ENCODE data around the gene PURB. TPM values are rescaled to one million over a fixed set of nuclear protein-coding genes. Genes with fewer than 3 reads are reported as not detected.
"Not testable (repeated sequence)": the region's sequence is repeated elsewhere in the genome, so short reads cannot be mapped to it uniquely, and the experiment has no call there.

Gene PURB
- total RNA-seq, 1 donor from 2014 or later, result 35.6 TPM

DNA sequence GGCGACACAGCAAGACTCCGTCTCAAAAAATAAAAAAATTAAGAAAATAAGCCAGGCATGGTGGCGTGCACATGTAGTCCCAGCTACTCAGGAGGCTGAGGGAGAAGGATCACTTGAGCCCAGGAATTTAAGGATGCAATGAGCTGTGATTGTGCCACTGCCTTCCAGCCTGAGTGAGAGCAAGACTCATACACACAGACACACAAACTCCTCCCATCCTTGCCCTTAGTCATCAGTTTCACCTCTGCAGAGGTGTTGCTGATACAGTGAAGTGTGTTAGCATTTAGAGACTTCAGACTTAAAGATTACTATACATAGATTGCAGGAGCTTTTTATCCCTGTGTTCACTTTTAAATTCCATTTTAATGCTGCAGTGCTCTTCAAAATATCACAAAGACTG, 31.9 kb downstream of the PURB start:
- DNase-seq (ENCODE audit: low read depth), result peak; percentile 38

DNA sequence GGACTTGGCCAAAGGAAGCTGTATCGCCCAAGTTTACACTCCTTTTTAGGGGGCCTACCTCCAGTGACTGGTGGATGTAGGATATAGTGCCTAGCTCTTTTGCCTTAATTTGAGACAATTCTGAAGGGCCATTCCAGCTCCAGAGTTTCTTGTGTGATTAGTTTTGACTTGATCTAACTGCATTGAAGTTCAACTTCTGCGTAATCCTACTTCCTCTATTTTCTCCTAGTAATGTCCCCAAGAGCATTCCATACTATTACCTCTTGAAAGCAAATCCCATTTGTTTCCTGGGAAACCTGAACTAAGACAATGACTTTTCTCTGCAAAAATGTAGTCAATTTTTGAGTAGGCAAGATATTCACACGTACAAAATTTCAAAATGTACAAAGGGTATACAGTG, 32.7 kb downstream of the PURB start:
- DNase-seq (ENCODE audit: low read depth), result no peak

DNA sequence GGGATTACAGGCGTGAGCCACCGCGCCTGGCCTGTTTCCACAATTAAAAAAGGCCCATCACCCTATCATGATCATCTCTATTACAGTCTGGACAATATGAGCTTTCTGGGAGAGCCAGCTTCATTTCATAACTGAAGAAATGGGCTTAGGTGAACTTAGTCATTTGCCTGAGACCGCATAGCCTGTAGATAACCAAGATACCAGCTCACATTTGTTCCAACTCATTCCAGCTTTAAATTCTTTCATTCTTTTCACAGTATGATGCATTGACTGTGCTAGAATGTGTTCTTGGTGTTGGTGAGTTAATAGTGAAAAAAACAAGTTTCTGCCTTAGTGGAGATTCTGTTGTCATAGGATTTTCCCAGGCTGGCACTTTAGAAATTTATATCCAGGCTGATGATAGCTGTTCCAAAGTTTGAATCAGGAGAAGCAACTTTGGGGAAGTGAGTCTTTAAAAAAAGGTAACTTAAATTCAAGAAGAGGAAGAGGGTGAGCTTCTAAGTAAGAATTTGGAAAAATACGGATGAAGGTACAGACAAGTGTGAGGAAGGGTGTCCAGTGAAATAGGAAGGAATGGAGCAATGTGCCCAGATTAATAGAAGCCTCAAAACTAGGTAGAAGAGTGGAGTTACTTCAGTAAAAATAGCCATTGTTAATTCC, 35.3 kb downstream of the PURB start:
- no peak for DNase-seq (ENCODE audit: low read depth)

DNA sequence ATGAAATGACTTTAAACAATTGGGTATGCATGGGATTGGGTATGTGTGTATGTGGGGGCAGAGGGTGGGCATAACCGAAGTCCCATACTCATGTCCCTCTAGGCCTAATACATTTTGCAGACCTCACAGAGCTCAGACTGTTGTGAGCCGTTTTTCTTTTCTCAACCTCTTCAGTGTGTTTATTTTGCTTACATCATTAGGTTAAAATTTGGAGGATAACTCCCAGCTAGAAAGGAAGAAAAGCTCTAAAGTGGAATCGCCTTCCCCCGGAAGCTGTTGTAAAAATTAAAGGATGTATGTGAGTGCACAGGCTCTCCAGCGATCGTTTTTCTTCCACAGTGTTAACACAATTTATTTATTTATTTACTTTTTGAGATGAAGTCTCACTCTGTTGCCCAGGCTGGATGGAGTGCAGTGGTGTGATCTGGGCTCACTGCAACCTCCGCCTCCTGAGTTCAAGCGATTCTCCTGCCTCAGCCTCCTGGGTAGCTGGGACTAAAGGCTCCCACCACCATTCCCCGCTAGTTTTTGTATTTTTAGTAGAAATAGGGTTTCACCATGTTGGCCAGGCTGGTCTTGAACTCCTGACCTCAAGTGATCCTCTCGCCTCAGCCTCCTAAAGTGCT, 36.0 kb downstream of the PURB start:
- no peak for DNase-seq (ENCODE audit: low read depth)

DNA sequence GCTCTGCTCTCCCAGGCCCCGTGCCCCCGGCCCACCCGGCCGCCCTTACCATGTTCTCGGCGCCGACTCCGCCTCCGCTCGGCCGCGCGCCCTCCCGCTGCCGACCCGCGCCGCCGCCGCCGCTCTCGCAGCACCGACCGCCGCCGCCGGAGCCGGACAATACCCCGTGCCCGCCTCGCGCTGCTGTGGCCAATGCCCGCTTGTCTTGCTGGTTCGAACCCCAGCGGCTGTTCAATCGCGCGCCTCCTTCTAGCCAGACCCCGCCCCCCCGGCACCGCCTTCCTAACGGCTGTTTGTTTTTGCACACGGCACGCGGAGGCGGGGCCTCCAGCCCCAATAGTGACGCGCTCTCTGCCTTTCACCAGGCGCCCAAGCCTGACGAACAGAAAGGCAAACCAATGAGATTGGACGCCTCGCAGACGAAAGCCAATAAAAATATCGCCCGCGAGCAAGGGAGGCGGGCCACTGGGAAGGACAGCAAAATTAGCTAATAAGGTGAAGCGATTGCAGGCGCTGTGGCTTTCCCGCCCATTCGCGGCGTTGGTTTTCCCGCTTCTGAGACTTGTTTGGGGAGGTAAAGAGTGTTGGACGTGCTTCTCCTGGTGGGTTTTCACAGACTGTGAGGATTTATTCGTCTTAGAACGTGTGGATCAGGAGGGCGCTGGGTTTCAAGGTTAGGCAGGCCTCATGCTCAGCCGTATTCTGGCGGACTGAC, 37.3 kb downstream of the PURB start, which contains the start of gene H2AZ2:
TSS of gene H2AZ2 (minus strand) at position 168 of the 715 bp plus-strand sequence. CDS start at position 52, 116 bp downstream.
- DNase-seq (ENCODE audit: low read depth), result peak; percentile 98

DNA sequence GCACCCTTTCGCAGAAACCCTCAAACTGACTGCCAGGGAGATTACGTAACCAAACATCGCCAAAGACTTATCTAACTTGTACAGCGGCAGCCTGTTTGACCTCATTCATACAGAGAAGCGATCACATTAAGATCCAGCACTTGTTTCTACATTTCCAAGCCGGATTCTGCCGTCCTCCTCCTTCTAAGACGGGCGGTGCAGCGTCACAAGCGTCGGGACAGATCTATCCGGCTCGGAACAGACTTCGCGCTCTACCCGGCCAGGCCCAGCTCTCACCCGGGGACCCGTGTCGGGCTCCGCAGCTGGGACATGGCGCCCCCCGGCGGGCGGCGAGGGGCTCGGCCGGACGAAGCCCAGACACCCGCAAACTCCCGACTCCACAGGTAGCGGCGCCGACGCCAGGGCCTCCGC, 37.8 kb downstream of the PURB start:
- peak; percentile 68 for DNase-seq (ENCODE audit: low read depth)

DNA sequence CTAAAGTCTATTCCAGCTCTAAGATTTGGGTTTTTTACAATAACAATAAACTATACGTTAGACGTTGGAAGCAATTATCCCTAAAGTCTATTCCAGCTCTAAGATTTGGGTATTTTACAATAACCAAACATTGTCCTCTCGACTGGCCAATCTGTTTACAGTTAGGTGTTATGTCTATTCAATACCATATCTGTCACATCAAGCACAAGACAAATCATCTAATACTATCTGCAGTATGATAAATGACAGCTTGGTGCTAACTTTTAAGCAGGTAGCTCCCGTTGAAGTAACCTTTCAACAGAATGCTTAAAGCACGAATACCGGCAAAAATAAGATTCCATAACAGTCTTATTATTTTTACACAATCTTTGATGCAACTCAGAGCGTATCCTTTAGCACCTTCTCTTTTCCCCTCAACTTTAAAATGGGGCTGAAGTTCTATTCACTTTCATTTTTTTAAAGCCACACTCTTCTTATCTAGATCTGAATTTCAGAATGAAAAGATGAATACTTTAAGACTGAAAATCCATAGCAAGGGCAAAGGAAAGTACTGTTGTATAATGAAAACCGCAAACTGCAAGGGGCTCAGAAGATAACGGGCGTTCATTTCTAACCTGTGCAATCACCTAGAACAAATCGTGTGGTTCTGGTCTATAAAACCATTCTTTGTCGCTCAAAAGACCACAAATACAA, 38.4 kb downstream of the PURB start:
- no peak for DNase-seq (ENCODE audit: low read depth)

DNA sequence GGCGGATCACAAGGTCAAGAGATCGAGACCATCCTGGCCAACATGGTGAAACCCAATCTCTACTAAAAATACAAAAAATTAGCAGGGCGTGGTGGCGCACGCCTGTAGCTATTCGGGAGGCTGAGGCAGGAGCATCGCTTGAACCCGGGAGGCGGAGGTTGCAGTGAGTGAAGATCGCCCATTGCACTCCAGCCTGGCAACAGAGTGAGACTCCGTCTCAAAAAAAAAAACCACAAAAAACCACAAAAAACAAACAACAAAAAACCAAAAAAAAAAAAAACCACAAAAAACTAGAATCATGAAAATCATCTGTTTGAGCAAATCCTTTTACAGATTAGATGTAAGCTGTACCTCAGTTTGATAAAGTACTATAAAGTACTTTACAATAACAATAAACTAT, 38.9 kb downstream of the PURB start:
- DNase-seq (ENCODE audit: low read depth), result not testable (repeated sequence)

DNA sequence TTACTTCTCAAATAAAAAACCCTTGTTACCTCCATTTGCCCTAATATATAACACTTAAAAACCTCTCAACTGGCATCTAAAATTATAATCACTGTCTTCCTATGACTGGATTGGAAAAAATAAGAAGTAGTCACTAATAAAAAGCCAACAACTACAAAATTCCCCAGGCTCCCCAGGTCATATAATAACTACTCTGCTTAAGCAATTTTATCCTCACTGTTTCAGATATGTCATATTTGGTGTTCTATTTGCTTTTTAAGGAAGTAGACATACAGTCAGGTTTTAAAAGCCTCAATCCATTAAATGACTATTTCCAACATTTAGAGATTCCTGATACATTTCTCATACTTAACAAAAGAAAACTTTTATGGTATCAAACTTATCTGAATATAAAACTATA, 39.9 kb downstream of the PURB start:
- no peak for DNase-seq (ENCODE audit: low read depth)

DNA sequence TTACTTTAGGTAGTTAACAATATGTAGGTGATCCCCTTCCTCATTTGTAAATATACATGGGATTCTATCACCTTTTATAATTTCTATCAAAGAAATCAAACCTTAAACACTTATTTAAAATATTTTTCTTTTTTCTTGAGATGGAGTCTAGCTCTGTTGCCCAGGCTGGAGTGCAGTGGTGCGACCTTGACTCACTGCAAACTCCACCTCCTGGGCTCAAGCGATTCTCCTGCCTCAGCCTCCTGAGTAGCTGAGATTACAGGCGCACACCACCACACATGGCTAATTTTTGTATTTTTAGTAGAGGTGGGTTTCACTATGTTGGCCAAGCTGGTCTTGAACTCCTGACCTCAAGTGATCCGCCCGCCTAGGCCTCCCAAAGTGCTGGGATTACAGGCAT, 41.9 kb downstream of the PURB start:
- not testable (repeated sequence) for DNase-seq (ENCODE audit: low read depth)

DNA sequence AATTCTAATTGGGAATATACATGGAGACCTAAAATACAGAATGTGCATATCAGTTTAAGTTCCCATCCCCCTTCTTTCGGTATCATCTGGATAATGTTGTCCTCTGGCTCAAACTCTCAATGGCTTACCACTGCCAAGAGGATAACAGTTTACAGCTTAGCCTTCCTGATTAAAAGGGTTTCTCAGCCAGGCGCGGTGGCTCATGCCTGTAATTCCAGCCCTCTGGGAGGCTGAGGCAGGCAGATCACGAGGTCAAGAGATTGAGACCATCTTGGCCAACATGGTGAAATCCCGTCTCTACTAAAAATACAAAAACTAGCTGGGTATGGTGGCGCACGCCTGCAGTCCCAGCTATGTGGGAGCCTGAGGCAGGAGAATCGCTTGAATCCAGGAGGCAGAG, 42.7 kb downstream of the PURB start:
- not testable (repeated sequence) for DNase-seq (ENCODE audit: low read depth)

DNA sequence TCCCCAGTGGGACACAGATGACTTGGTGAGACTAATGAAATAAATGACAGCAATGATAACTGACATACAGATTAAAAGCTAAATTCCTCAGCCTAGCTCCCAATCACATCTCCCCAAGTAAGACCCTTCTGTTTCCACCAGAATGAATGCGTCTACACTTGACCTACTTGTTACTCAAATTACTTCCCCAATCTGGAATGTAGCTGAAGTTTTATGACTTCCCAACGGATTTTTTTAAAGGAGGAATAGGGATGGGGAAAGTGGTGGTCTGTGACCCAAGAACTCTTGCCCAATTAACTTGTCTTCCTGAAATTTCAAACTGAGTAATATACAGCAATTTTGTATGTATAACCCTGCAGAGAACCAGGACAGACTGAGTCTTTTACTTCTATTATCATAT, 46.6 kb downstream of the PURB start:
- no peak for DNase-seq (ENCODE audit: low read depth)

DNA sequence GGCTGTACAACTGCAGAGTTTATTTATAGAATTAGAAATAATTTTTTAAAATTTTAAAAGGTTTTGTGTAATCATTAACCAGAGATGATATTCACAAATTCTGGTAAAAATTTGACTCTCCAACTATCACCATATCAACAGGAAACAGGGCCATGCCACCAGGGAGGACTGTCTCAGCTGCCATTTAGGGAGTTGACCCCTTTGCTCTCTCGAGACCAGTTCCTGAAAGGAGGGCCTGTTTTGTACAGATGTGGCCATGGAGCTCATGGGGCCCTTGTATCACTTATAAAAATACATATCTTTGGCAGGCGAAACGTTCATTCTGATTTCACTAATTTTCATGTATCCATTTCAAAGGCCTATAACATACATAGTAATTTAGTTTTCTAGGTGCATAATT, 57.8 kb downstream of the PURB start:
- no peak for DNase-seq (ENCODE audit: low read depth)

Other genes with a start within 250 kb of the PURB start
- gene ZMIZ2, start 136.7 kb downstream of the PURB start, total RNA-seq, result 7.5 and 22.7 TPM in 2 replicates
- 2,537 and 3,633 TPM in 2 replicates for gene PPIA, start 88.8 kb downstream of the PURB start, total RNA-seq
- 145 and 168 TPM in 2 replicates for gene H2AZ2, start 37.4 kb downstream of the PURB start, total RNA-seq
- not detected in 2 replicates for gene MYO1G, start 93.5 kb upstream of the PURB start, total RNA-seq
- gene CCM2, start 114.7 kb upstream of the PURB start, total RNA-seq, result 52.2 and 69.3 TPM in 2 replicates
- 1.0 and 7.4 TPM in 2 replicates for gene NACAD, start 203.4 kb upstream of the PURB start, total RNA-seq
- gene TBRG4, start 226.2 kb upstream of the PURB start, total RNA-seq, result 52.5 and 102 TPM in 2 replicates

Data from renal cortical epithelial cell (primary cell).